GM23248 (cell line): ENCODE measurements around the gene TBC1D14.
"Not testable (repeated sequence)": the region's sequence is repeated elsewhere in the genome, so short reads cannot be mapped to it uniquely, and the experiment has no call there.

Experiments
- EZH2 ChIP-seq: fragments of 200-600 bp; sonication (generic); IDR thresholded peaks from 2 replicates; pipeline ENCODE4 v1.6.1; 2018; ENCODE audit warnings: antibody characterized with exemption, mild to moderate bottlenecking; ENCODE audit not compliant: insufficient read depth, poor library complexity, severe bottlenecking
- EZH2phosphoT487 ChIP-seq: fragments of 200-600 bp; sonication (generic); IDR thresholded peaks from 2 replicates; pipeline ENCODE4 v1.6.1; 2018; ENCODE audit warnings: antibody characterized with exemption, moderate library complexity, mild to moderate bottlenecking, low read depth; ENCODE audit not compliant: insufficient read depth

DNA sequence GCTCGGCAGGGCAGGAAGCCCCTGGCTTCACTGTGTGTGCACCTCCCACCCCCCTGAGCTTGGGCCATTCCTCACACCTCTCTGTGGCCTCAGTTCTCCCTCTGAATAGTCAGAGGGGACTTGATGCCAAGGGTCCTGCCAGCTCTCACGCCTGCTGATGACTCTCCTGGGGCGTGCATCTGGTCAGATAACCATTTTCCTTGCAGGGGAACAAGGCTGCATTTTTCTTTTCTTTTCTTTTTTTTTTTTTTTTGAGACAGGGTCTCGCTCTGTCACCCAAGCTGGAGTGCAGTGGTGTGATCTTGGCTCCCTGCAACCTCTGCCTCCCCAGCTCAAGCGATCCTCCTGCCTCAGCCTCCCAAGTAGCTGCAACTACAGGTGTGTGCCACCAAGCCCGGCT, 3.1 kb upstream of the TBC1D14 start:
- not testable (repeated sequence) for TF ChIP-seq EZH2, EZH2phosphoT487
